Measurements from ENCODE around the gene IMP4. TPM values are rescaled to one million over a fixed set of nuclear protein-coding genes. Genes with fewer than 3 reads are reported as not detected.
A peak's percentile ranks its signal among the peaks of the same experiment; 100 is the strongest.

IMP4 gene
- total RNA-seq, 5 donors from 2014 or later (not counting 1 experiment from before 2014, with no cell fraction given) = 70.7 to 93.7 (median 86.9) TPM

GRCh38 chr2:130334026-130334425, 8.7 kb upstream of the IMP4 start:
- Mint-ChIP-seq H3K9me3 (no peaks in the 10 kb centered on the region), H3K4me1 (peaks cover 0 to 8% (median 5%) of the 10 kb centered on the region in 3 donors), H3K4me3 (no peak overlapping the region), H3K36me3 (peaks cover 15% of the 10 kb centered on the region), H3K27me3 (peaks cover 16 to 18% of the 10 kb centered on the region in 2 donors), H3K27ac (no peak overlapping the region)
- 85% methylated on average over 5 of the region's 6 CpGs for WGBS (ENCODE audit: insufficient coverage)
- peaks cover 2 to 22% of the 10 kb centered on the region in 2 experiments for H3K27me3 ChIP-seq (replicated peaks in 1 of 2; ENCODE audit: control insufficient read depth in 2 of 2, extremely low read depth in 1 of 2, insufficient read depth in 2 of 2, low read length in 1 of 2)
- no peaks in the 10 kb centered on the region for H3K9me3 ChIP-seq
- CTCF ChIA-PET = interaction anchor here (0.6 to 4.9 kb wide), 3 partner anchors 8 to 666 kb away, joined by 3 to 35 read pairs (median 12); partner anchors contain the start of gene IMP4 (in 2 of the 2)
- no peak overlapping the region for H3K4me3 ChIP-seq (ENCODE audit: control insufficient read depth in 1 of 2, extremely low read depth in 1 of 2, low read length in 1 of 2)
- no peak for ATAC-seq (replicated peaks in 1 of 4)
- peaks cover 0 to 7% of the 10 kb centered on the region in 2 experiments for H3K4me1 ChIP-seq (ENCODE audit: control insufficient read depth in 1 of 2, extremely low read depth in 1 of 2, insufficient read depth in 2 of 2, low read length in 2 of 2)
- no peak for DNase-seq
- no peak overlapping the region for H3K27ac ChIP-seq (ENCODE audit: low read length)
- POLR2A ChIA-PET = interaction anchor here in 1 of 2 donors (0.5 kb wide), 1 partner anchor 9 kb away, joined by 3 read pairs; no protein-coding TSS in a partner anchor
- H3K36me3 ChIP-seq (ENCODE audit: control insufficient read depth in 2 of 2, extremely low read depth in 1 of 2, insufficient read depth in 1 of 2, low read length in 1 of 2) = peaks cover 3 to 17% of the 10 kb centered on the region in 2 donors

GRCh38 chr2:130335226-130335625, 7.5 kb upstream of the IMP4 start:
- Mint-ChIP-seq H3K9me3 (no peaks in the 10 kb centered on the region), H3K4me1 (peaks cover 8 to 14% (median 11%) of the 10 kb centered on the region in 3 donors), H3K4me3 (no peak overlapping the region), H3K27ac (no peak overlapping the region), H3K27me3 (peaks cover 13 to 15% of the 10 kb centered on the region in 2 donors), H3K36me3 (peaks cover 26% of the 10 kb centered on the region)
- ATAC-seq (replicated peaks in 1 of 4) (no peak), DNase-seq (no peak)
- ChIA-PET CTCF (interaction anchor here in 1 of 2 donors (0.6 kb wide), 1 partner anchor 51 kb away, joined by 6 read pairs; no protein-coding TSS in a partner anchor), POLR2A (no interaction called here)
- Histone ChIP-seq H3K27ac (ENCODE audit: low read length) (no peak overlapping the region), H3K4me1 (ENCODE audit: control insufficient read depth in 1 of 2, extremely low read depth in 1 of 2, insufficient read depth in 2 of 2, low read length in 2 of 2) (peaks cover 0 to 7% of the 10 kb centered on the region in 2 experiments), H3K36me3 (ENCODE audit: control insufficient read depth in 2 of 2, extremely low read depth in 1 of 2, insufficient read depth in 1 of 2, low read length in 1 of 2) (peaks cover 3 to 28% of the 10 kb centered on the region in 2 donors), H3K4me3 (ENCODE audit: control insufficient read depth in 1 of 2, extremely low read depth in 1 of 2, low read length in 1 of 2) (no peak overlapping the region), H3K27me3 (replicated peaks in 1 of 2; ENCODE audit: control insufficient read depth in 2 of 2, extremely low read depth in 1 of 2, insufficient read depth in 2 of 2, low read length in 1 of 2) (peaks cover 2 to 20% of the 10 kb centered on the region in 2 experiments), H3K9me3 (no peaks in the 10 kb centered on the region)

GRCh38 chr2:130336150-130336876, 6.4 kb upstream of the IMP4 start:
- H3K36me3 Mint-ChIP-seq = peaks cover 30% of the 10 kb centered on the region
- peaks cover 15 to 22% (median 19%) of the 10 kb centered on the region in 3 donors for H3K4me1 Mint-ChIP-seq
- 89% methylated on average over 3 of the region's 13 CpGs for WGBS (ENCODE audit: insufficient coverage)
- H3K27me3 ChIP-seq (replicated peaks in 1 of 2; ENCODE audit: control insufficient read depth in 2 of 2, extremely low read depth in 1 of 2, insufficient read depth in 2 of 2, low read length in 1 of 2) = peaks cover 0 to 17% of the 10 kb centered on the region in 2 experiments
- H3K9me3 Mint-ChIP-seq = no peaks in the 10 kb centered on the region
- ATAC-seq (replicated peaks in 1 of 4) (no peak), DNase-seq (no peak)
- CTCF ChIA-PET = interaction anchor here (0.6 to 0.9 kb wide), 2 partner anchors 19 to 481 kb away, joined by 3 read pairs; partner anchors contain the start of gene PTPN18 (in 1 of the 2)
- no peaks in the 10 kb centered on the region for H3K9me3 ChIP-seq
- H3K4me3 Mint-ChIP-seq = no peak overlapping the region
- peaks cover 2 to 16% of the 10 kb centered on the region in 2 experiments for H3K4me1 ChIP-seq (ENCODE audit: control insufficient read depth in 1 of 2, extremely low read depth in 1 of 2, insufficient read depth in 2 of 2, low read length in 2 of 2)
- no peak overlapping the region for H3K27ac Mint-ChIP-seq
- H3K4me3 ChIP-seq (ENCODE audit: control insufficient read depth in 1 of 2, extremely low read depth in 1 of 2, low read length in 1 of 2) = no peak overlapping the region
- POLR2A ChIA-PET = no interaction called here
- H3K36me3 ChIP-seq (ENCODE audit: control insufficient read depth in 2 of 2, extremely low read depth in 1 of 2, insufficient read depth in 1 of 2, low read length in 1 of 2) = peaks cover 3 to 35% of the 10 kb centered on the region in 2 donors
- peaks cover 7 to 9% of the 10 kb centered on the region in 2 donors for H3K27me3 Mint-ChIP-seq
- no peak overlapping the region for H3K27ac ChIP-seq (ENCODE audit: low read length)

GRCh38 chr2:130336877-130337734, 5.6 kb upstream of the IMP4 start:
- Mint-ChIP-seq H3K27ac (peak overlapping the region in 1 of 2 donors; percentile 39), H3K4me3 (peak overlapping the region in 1 of 3 donors; percentile 37), H3K4me1 (peaks cover 20 to 27% (median 26%) of the 10 kb centered on the region in 3 donors), H3K36me3 (peaks cover 30% of the 10 kb centered on the region), H3K27me3 (peaks cover 3 to 5% of the 10 kb centered on the region in 2 donors), H3K9me3 (no peaks in the 10 kb centered on the region)
- ChIA-PET POLR2A (no interaction called here), CTCF (interaction anchor here in 1 of 2 donors (0.6 kb wide), 1 partner anchor 60 kb away, joined by 3 read pairs; no protein-coding TSS in a partner anchor)
- WGBS (ENCODE audit: insufficient coverage) = 70% methylated on average over 21 of the region's 29 CpGs
- Histone ChIP-seq H3K27ac (ENCODE audit: low read length) (no peak overlapping the region), H3K4me1 (ENCODE audit: control insufficient read depth in 1 of 2, extremely low read depth in 1 of 2, insufficient read depth in 2 of 2, low read length in 2 of 2) (peaks cover 2 to 18% of the 10 kb centered on the region in 2 experiments), H3K9me3 (no peaks in the 10 kb centered on the region), H3K4me3 (ENCODE audit: control insufficient read depth in 1 of 2, extremely low read depth in 1 of 2, low read length in 1 of 2) (no peak overlapping the region), H3K27me3 (replicated peaks in 1 of 2; ENCODE audit: control insufficient read depth in 2 of 2, extremely low read depth in 1 of 2, insufficient read depth in 2 of 2, low read length in 1 of 2) (peaks cover 0 to 10% of the 10 kb centered on the region in 2 experiments), H3K36me3 (ENCODE audit: control insufficient read depth in 2 of 2, extremely low read depth in 1 of 2, insufficient read depth in 1 of 2, low read length in 1 of 2) (peaks cover 3 to 35% of the 10 kb centered on the region in 2 donors)
- ATAC-seq (replicated peaks in 1 of 4) (peak in 1 of 4 experiments; percentile 11), DNase-seq (peak in 22 of 35 experiments; percentile 16 to 70 (median 30))

GRCh38 chr2:130337735-130338325, 4.9 kb upstream of the IMP4 start:
- Histone ChIP-seq H3K4me3 (ENCODE audit: control insufficient read depth in 1 of 2, extremely low read depth in 1 of 2, low read length in 1 of 2) (no peak overlapping the region), H3K9me3 (no peaks in the 10 kb centered on the region), H3K27me3 (replicated peaks in 1 of 2; ENCODE audit: control insufficient read depth in 2 of 2, extremely low read depth in 1 of 2, insufficient read depth in 2 of 2, low read length in 1 of 2) (peaks cover 0 to 4% of the 10 kb centered on the region in 2 experiments), H3K36me3 (ENCODE audit: control insufficient read depth in 2 of 2, extremely low read depth in 1 of 2, insufficient read depth in 1 of 2, low read length in 1 of 2) (peaks cover 3 to 35% of the 10 kb centered on the region in 2 donors), H3K27ac (ENCODE audit: low read length) (no peak overlapping the region), H3K4me1 (ENCODE audit: control insufficient read depth in 1 of 2, extremely low read depth in 1 of 2, insufficient read depth in 2 of 2, low read length in 2 of 2) (peaks cover 2 to 11% of the 10 kb centered on the region in 2 experiments)
- Mint-ChIP-seq H3K4me3 (no peak overlapping the region), H3K9me3 (no peaks in the 10 kb centered on the region), H3K27ac (peak overlapping the region in 1 of 2 donors; percentile 21), H3K27me3 (peaks cover 0 to 3% of the 10 kb centered on the region in 2 donors), H3K36me3 (peaks cover 30% of the 10 kb centered on the region), H3K4me1 (peaks cover 17 to 30% (median 25%) of the 10 kb centered on the region in 3 donors)
- DNase-seq (no peak), ATAC-seq (replicated peaks in 1 of 4) (no peak)
- WGBS (ENCODE audit: insufficient coverage) = 82% methylated on average over 2 of the region's 8 CpGs
- ChIA-PET POLR2A (interaction anchor here in 1 of 2 donors (0.5 kb wide), 1 partner anchor 156 kb away, joined by 7 read pairs; the partner anchor contains the start of gene SMPD4), CTCF (interaction anchor here in 1 of 2 donors (0.6 kb wide), 1 partner anchor 59 kb away, joined by 3 read pairs; no protein-coding TSS in a partner anchor)

Data from T-cell (primary cell).